Endothelial cell of umbilical vein (primary cell): ENCODE measurements around the gene AOC1.

Experiments
- EZH2 ChIP-seq: IDR thresholded peaks from 2 replicates; pipeline ENCODE4 v1.6.1; 2012; ENCODE audit warnings: borderline replicate concordance, low read depth, mild to moderate bottlenecking, moderate library complexity, low read length, inconsistent platforms; ENCODE audit not compliant: severe bottlenecking
- FOS ChIP-seq: IDR thresholded peaks from 2 replicates; pipeline ENCODE4 v1.6.1; 2011; ENCODE audit warnings: mild to moderate bottlenecking, low read length, moderate library complexity, borderline replicate concordance; ENCODE audit not compliant: insufficient read depth
- GATA2 ChIP-seq: IDR thresholded peaks from 2 replicates; pipeline ENCODE4 v1.7.0; 2011; ENCODE audit warnings: low read depth, mild to moderate bottlenecking, moderate library complexity, mixed read lengths, low read length; ENCODE audit not compliant: insufficient read length, insufficient read depth
- JUN ChIP-seq: IDR thresholded peaks from 2 replicates; pipeline ENCODE4 v1.6.1; 2011; ENCODE audit warnings: borderline replicate concordance, low read depth; ENCODE audit not compliant: insufficient read length, insufficient read depth
- MYC ChIP-seq: IDR thresholded peaks from one replicate; pipeline ENCODE4 v1.6.1; 2011; ENCODE audit warnings: mild to moderate bottlenecking, low read depth, low read length
- POLR2A ChIP-seq: IDR thresholded peaks from 2 replicates; pipeline ENCODE4 v1.6.1; 2012; ENCODE audit warnings: low read depth, mild to moderate bottlenecking, control low read depth, low read length
- POLR2AphosphoS5 ChIP-seq: IDR thresholded peaks from 2 replicates; pipeline ENCODE4 v1.6.1; 2012; ENCODE audit warnings: low read depth, mild to moderate bottlenecking, control low read depth, low read length, moderate library complexity; ENCODE audit not compliant: insufficient read depth
- TF ChIP-seq, protein P1 (sequence below), 2 donors: IDR thresholded peaks; 1 replicate in 1 of 2; 2 replicates in 1 of 2; pipeline ENCODE4 v1.5.1; 2011; ENCODE audit warnings: low read length in 2 of 2, mild to moderate bottlenecking in 2 of 2, moderate library complexity in 2 of 2, control low read depth in 1 of 2, inconsistent platforms in 1 of 2, low read depth in 1 of 2; ENCODE audit not compliant: insufficient read depth in 1 of 2; ENCODE audit errors: extremely low read depth in 1 of 2
- TF ChIP-seq, protein P2 (sequence below): IDR thresholded peaks from 2 replicates; pipeline ENCODE4 v1.6.1; 2011; ENCODE audit not compliant: insufficient read depth, insufficient read length

DNA sequence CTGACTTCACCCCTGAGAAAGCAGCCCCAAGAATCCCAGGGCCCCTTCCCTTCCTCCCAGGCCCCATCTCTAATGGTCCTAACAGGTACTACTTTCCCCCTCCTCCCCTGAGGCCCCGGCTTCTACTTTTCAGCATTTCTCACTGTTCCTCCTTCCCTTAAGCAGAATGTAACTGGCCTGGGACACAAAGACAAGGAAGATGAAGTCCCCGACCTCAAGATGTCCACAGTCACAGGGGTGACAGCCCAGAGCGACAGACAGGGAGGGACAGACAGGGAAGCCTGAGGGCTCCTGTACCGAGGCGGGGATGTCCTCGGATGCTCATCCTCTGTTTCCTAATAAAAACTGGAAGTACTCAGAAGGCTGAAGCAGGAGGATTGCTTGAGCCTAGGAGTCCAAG lies 11.6 kb downstream of the AOC1 start:
- TF ChIP-seq POLR2A (no peak), GATA2 (no peak), EZH2 (no peak), POLR2AphosphoS5 (no peak), FOS (no peak), MYC (no peak), JUN (no peak)
- TF ChIP-seq, protein P1, sequence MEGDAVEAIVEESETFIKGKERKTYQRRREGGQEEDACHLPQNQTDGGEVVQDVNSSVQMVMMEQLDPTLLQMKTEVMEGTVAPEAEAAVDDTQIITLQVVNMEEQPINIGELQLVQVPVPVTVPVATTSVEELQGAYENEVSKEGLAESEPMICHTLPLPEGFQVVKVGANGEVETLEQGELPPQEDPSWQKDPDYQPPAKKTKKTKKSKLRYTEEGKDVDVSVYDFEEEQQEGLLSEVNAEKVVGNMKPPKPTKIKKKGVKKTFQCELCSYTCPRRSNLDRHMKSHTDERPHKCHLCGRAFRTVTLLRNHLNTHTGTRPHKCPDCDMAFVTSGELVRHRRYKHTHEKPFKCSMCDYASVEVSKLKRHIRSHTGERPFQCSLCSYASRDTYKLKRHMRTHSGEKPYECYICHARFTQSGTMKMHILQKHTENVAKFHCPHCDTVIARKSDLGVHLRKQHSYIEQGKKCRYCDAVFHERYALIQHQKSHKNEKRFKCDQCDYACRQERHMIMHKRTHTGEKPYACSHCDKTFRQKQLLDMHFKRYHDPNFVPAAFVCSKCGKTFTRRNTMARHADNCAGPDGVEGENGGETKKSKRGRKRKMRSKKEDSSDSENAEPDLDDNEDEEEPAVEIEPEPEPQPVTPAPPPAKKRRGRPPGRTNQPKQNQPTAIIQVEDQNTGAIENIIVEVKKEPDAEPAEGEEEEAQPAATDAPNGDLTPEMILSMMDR (IDR thresholded peaks at IDR 0.05; ENCODE audit: extremely low read depth in 1 of 2, insufficient read depth in 1 of 2, low read depth in 1 of 2, low read length in 2 of 2), result no peak
- TF ChIP-seq, protein P2, sequence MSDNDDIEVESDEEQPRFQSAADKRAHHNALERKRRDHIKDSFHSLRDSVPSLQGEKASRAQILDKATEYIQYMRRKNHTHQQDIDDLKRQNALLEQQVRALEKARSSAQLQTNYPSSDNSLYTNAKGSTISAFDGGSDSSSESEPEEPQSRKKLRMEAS, result no peak
